Fibroblast of the aortic adventitia (primary cell): Measurements from ENCODE around the gene ARMC9. TPM values are rescaled to one million over a fixed set of nuclear protein-coding genes. Genes with fewer than 3 reads are reported as not detected.

Source experiments
- DNase-seq: peaks from one replicate; pipeline ENCODE4 v3.0.0-alpha.2; 2010; ENCODE audit warnings: low read depth
- H3K4me3 ChIP-seq: 2 replicates; pipeline ENCODE4 v1.5.1; 2011; ENCODE audit warnings: low read depth, mild to moderate bottlenecking, control low read depth, low read length, moderate library complexity
- CTCF ChIP-seq: IDR thresholded peaks from 2 replicates; pipeline ENCODE4 v1.5.1; 2011; ENCODE audit warnings: mild to moderate bottlenecking, low read length, control low read depth, inconsistent platforms; ENCODE audit not compliant: insufficient read depth
- total RNA-seq: library from RNA; depleted of rRNA; stranded (reverse); fragments of >200 nt; gene quantifications from 2 replicates; pipeline ENCODE4 v1.2.3, GENCODE V29; 2012; ENCODE audit warnings: low replicate concordance

ARMC9 gene
- total RNA-seq, 1 donor = 94.4 TPM

- TF ChIP-seq CTCF = no peak
- H3K4me3 ChIP-seq = no peak overlapping the region
- no peak for DNase-seq
These were observed 131.9 kb downstream of the ARMC9 start for GRCh38 chr2:231330311-231330710.

GRCh38 chr2:231331533-231331932 lies 133.1 kb downstream of the ARMC9 start:
- no peak overlapping the region for H3K4me3 ChIP-seq
- TF ChIP-seq CTCF = no peak
- no peak for DNase-seq

- no peak for DNase-seq
- H3K4me3 ChIP-seq = no peak overlapping the region
- no peak for TF ChIP-seq CTCF
These were observed 134.0 kb downstream of the ARMC9 start for GRCh38 chr2:231332388-231332787.

- DNase-seq = no peak
- no peak for TF ChIP-seq CTCF
- no peak overlapping the region for H3K4me3 ChIP-seq
These were observed 134.6 kb downstream of the ARMC9 start for GRCh38 chr2:231332872-231333500.

- DNase-seq = no peak
- TF ChIP-seq CTCF = no peak
These were observed 135.9 kb downstream of the ARMC9 start for GRCh38 chr2:231334179-231334930.

GRCh38 chr2:231334981-231335380 lies 136.6 kb downstream of the ARMC9 start:
- H3K4me3 ChIP-seq = no peak overlapping the region
- DNase-seq = no peak
- no peak for TF ChIP-seq CTCF

More at GRCh38 chr2:231334179-231334930, 135.9 kb downstream of the ARMC9 start:
- no peak overlapping the region for H3K4me3 ChIP-seq
